Measurements from ENCODE around the gene ZNF407.
A peak's percentile ranks its signal among the peaks of the same experiment; 100 is the strongest.
"Not testable (repeated sequence)": the region's sequence is repeated elsewhere in the genome, so short reads cannot be mapped to it uniquely, and the experiment has no call there.

ZNF407 gene

GRCh38 chr18:75101916-75102315 is 504.2 kb downstream of the ZNF407 start:
- DNase-seq (ENCODE audit: low read depth): no peak

- DNase-seq (ENCODE audit: low read depth): not testable (repeated sequence)
Observed at GRCh38 chr18:75104029-75104428, 506.4 kb downstream of the ZNF407 start.

DNA sequence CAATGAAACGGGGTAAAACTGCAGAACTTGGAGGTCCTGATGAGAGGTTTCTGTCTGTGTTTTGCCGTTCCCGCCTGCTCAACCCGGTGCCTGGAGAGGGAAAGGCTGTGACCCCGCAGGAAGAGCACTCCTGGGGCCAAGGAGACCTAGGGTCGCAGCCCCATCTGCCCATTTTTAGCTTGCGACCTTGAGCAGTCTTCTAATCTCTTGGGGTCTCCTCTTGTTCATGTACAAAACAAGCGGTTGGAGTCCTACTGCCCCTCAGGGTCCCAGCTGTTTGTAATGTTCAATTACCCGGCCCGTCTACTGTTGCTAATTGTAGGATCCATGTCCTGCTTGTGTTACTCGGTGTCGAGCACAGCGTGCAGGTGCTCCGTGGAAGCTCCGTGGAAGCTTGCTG is 506.8 kb downstream of the ZNF407 start:
- DNase-seq (ENCODE audit: low read depth): no peak

DNA sequence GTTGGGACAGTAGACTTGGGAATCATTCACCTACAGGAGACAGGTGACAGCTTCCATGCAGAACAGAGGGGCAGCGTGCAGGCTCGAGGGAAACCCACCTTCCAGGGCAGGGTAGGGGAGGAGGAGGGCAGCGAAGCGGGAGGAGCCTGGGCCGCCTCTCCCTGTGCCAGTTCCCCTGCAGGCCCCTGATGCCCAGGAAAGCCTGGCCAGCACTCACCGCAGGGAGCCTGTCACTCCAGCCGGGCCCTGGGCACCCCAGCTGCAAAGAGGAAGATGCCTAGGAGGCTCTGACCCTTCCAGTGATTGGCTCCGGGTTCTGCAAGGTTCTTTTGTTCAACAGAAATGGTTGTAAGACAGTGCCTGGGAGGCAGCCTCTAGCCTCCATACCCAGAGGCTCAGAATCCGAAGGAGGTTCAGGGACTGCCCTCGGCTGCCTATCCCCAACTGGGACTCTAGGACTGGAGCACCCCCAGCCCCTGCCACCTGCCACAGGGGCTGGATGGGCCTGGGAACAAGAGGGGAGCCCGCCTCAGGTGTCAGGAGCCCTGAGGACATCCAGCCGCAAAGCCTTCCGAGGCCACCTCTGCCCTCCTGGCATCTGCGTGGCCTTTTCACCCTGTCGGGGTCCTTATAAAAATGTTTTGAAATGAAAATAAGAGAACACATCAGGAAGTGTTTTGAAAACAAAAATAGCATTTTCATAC is 508.0 kb downstream of the ZNF407 start:
- no peak for DNase-seq (ENCODE audit: low read depth)

- DNase-seq (ENCODE audit: low read depth): no peak
Observed at GRCh38 chr18:75106746-75107145, 509.1 kb downstream of the ZNF407 start.

DNA sequence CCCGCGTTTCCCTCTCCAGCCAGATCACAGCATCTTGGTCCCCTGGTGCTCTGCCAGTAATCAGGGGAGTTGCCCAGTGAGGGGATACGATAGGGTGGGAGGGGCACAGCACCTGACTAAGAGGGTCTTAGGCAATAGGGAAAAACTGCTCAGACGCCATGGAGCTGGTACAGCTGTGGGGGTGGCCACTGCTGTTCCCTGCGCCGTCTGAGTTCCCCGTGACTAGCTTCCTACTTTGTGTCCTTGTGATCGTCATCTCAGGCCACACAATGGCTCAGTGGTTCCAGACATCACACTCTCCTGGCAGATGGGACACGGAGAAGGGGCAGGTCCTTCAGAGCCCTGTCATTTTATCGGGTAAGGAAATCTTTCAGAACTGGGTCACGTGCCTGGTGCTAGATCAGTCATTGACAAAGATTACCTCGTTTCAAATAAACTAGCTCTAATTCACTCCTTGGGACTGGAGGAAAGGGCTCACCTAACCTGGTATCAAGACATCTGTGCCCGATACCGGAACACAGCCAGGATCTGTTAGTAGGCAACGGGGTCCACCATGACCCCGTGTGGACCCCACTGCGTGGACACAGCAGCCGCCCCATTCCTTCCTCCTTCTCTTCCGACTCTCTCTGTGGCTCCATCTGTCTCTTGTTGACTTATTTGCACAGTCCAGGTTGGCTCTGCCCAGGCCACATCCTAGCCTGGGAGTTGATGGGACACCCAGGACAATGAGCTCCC is 509.7 kb downstream of the ZNF407 start:
- DNase-seq (ENCODE audit: low read depth): no peak

DNA sequence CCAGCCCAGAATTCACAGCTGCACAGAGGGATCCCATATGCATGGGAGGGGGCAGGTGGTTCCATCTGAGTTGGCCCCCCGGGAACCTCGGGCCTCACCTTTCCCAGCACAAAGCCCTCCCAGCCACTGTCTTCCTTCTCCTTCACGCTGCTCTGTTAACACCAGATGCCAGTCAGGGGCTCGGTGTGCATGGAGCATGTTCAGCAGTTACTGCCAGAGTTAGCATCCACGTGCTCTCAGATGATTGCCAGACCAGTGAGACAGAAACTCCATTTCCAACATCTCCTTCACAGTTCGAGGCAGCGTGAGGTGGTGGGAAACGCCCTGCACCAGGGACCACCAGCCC is 510.2 kb downstream of the ZNF407 start:
- no peak for DNase-seq (ENCODE audit: low read depth)

DNA sequence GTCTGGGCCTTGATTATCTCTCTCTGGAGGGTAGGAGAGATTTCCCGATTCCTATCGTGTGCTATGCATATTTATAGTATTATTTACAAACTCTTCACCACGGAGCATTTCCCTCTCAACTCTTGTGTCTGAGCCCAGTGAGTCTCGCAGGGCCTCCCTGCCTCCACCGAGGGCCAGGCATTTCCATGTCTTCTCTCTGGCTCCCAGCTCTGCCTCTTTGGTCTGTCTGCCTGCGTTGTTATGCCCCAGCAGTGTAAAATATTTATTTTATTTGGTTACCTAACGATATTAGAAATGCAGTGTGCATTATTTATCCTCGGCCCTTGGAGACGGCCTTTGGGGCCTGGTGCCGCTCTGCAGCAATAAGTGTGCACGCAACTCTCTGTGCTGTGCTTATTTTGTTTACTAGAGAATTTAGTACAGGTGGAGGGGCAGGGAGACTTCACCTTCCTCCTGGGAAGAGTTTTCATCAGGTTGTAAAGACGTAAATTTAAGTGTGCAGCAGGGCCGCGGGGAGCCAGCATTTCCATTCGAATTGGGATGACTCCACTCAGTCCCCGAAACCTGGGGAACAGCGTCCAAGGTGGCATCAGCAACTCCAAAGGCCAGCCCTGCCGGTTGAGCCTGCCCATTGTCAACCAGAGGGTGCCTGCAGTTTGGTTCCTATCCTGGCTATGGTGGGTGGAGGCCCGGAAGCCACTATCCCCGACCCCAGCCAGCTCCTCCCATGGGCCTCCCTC is 511.1 kb downstream of the ZNF407 start:
- DNase-seq (ENCODE audit: low read depth): no peak

DNA sequence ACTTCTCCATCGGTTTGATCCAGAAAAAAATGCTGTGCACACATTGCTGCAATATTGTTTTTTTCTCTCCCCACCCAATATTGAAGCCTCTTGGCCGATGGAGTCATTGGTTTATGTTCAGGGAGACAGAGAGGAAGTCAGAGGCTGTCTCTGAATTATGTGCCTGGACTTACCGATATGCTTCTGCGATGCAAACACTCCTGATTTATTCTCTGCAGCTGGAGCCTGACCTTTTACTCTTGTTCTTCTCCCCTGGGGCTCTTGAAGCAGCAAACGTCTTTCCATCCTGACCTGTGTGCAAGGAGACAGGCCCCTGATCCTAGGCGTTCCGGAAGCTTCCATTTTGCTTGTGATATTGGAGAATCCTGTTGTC is 511.6 kb downstream of the ZNF407 start:
- no peak for DNase-seq (ENCODE audit: low read depth)

DNA sequence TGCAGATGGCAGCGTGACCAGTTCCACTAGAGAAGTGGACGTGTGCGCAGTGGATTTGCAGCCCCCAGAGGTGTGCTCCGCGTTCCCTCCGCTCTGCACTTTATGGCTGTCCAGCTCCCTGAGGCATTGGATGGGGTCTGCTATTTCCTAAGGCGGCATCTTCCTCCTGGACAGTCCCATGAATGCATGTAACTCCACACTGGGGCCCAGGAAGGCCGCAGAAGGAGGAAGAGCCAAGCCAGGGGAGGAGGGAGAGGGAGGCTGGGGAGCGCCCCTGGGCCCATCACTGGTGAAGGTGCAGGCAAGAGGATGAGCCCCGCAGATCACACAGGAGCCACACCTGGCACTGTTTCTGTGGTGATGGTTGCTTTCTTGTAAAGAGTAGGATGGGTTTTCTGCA is 512.1 kb downstream of the ZNF407 start:
- no peak for DNase-seq (ENCODE audit: low read depth)

- DNase-seq (ENCODE audit: low read depth): no peak
Observed at GRCh38 chr18:75110311-75110710, 512.6 kb downstream of the ZNF407 start.

GRCh38 chr18:75110846-75111415 is 513.3 kb downstream of the ZNF407 start:
- no peak for DNase-seq (ENCODE audit: low read depth)

DNA sequence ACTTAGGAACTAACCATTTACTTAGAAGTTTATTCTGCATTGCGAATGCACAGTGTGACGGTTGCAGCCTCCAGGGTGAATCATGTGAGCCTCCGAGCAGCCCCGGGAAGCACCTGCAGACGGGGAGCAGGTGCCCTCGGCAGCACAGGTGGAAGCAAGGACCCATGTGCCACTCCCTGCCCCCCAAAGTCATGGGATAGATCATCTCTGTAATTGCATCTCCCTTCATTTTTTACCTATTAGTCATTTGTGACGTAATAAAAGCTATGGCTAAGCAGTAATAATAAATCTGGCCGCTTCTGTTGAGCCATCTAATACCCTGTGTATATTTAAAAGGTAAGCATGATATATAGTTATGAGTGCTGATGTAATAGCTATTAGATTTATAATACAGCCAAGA is 514.1 kb downstream of the ZNF407 start:
- DNase-seq (ENCODE audit: low read depth): peak; percentile 21

- DNase-seq (ENCODE audit: low read depth): no peak
Observed at GRCh38 chr18:75112186-75113096, 514.8 kb downstream of the ZNF407 start.

GRCh38 chr18:75113455-75113854 is 515.8 kb downstream of the ZNF407 start:
- DNase-seq (ENCODE audit: low read depth): no peak

DNA sequence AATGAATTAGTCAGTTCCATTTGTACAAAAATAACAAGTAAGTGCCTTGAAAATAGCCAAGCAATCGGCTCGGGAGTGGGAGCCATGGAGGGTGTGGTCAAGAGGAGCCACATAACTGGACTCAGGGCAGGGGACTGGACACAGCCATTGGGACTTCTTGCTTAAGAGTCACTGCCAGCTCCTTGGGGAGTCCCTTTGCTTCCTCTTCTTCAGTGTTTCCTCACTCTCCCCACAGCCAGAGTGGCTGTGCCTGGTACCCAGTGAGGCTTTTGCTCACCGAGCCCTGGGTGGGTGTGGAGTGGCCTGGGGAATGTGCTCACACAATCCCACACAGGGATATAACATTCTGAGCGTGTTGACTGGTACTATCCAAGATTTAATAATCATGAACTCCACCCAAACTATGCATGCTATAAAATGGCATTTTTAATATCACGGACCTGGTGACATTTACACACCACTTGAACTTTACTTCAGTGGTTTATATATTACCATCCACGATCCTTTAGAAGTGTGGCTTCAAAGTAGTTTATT is 516.6 kb downstream of the ZNF407 start:
- DNase-seq (ENCODE audit: low read depth): no peak
